Hepatocyte (in vitro differentiated cells): ENCODE results near the gene AUTS2. TPM values are rescaled to one million over a fixed set of nuclear protein-coding genes. Genes with fewer than 3 reads are reported as not detected.

Experiments
- DNase-seq: peaks from one replicate; pipeline ENCODE4 v3.0.0-alpha.2; 2016; ENCODE audit warnings: low spot score
- H2AFZ ChIP-seq: fragments of 200-600 bp; sonication (generic); 2 replicates; pipeline ENCODE4 v1.6.0; 2016; ENCODE audit warnings: antibody characterized with exemption, mild to moderate bottlenecking
- H3K27ac ChIP-seq: fragments of 200-600 bp; sonication (generic); 2 replicates; pipeline ENCODE4 v1.5.1; 2016; ENCODE audit warnings: mild to moderate bottlenecking
- H3K27me3 ChIP-seq: fragments of 200-600 bp; sonication (generic); 2 replicates; pipeline ENCODE4 v1.6.1; 2016
- H3K36me3 ChIP-seq: fragments of 200-600 bp; sonication (generic); replicated peaks from 2 replicates; pipeline ENCODE4 v1.5.1; 2016; ENCODE audit warnings: low read depth; ENCODE audit not compliant: insufficient read depth
- H3K4me1 ChIP-seq: fragments of 200-600 bp; sonication (generic); 2 replicates; pipeline ENCODE4 v1.5.1; 2016; ENCODE audit warnings: mild to moderate bottlenecking, moderate library complexity; ENCODE audit not compliant: insufficient read depth
- H3K4me2 ChIP-seq: fragments of 200-600 bp; sonication (generic); 2 replicates; pipeline ENCODE4 v1.6.0; 2016
- H3K4me3 ChIP-seq: fragments of 200-600 bp; sonication (generic); 2 replicates; pipeline ENCODE4 v1.5.1; 2016; ENCODE audit warnings: mild to moderate bottlenecking
- H3K79me2 ChIP-seq: fragments of 200-600 bp; sonication (generic); 2 replicates; pipeline ENCODE4 v1.6.0; 2017; ENCODE audit warnings: mild to moderate bottlenecking
- H3K9me2 ChIP-seq: fragments of 200-600 bp; sonication (generic); replicated peaks from 2 replicates; pipeline ENCODE4 v1.6.0; 2017; ENCODE audit warnings: mild to moderate bottlenecking; ENCODE audit not compliant: insufficient read depth
- H3K9me3 ChIP-seq: fragments of 200-600 bp; sonication (generic); 2 replicates; pipeline ENCODE4 v1.5.1; 2016; ENCODE audit warnings: low read depth, mild to moderate bottlenecking
- H4K20me1 ChIP-seq: fragments of 200-600 bp; sonication (generic); 2 replicates; pipeline ENCODE4 v1.6.0; 2016; ENCODE audit warnings: mild to moderate bottlenecking; ENCODE audit not compliant: insufficient read depth, poor library complexity, severe bottlenecking
- EZH2 ChIP-seq: fragments of 200-600 bp; sonication (generic); IDR thresholded peaks from 2 replicates; pipeline ENCODE4 v1.6.1; 2016; ENCODE audit warnings: antibody characterized with exemption, mild to moderate bottlenecking, borderline replicate concordance
- EZH2phosphoT487 ChIP-seq: fragments of 200-600 bp; sonication (generic); IDR thresholded peaks from one replicate; pipeline ENCODE4 v1.6.1; 2018; ENCODE audit warnings: antibody characterized with exemption, mild to moderate bottlenecking, low read depth, moderate library complexity; ENCODE audit not compliant: unreplicated experiment, severe bottlenecking
- WGBS: methylation state at CpG from one replicate; pipeline ENCODE4 v1.1.6; 2016; ENCODE audit warnings: low lambda C conversion rate; ENCODE audit errors: missing lambda C conversion rate; 5-methylcytosine and 5-hydroxymethylcytosine counted together
- polyA plus RNA-seq: library from polyadenylated mRNA; unstranded; fragments of >200 nt; fragmentation: Nextera tagmentation; extraction: Ambion mirVana; gene quantifications from 2 replicates; pipeline ENCODE4 v1.2.1, GENCODE V29; 2016
- total RNA-seq: library from RNA; depleted of rRNA; stranded (reverse); fragments of >200 nt; gene quantifications from 2 replicates; pipeline ENCODE4 v1.2.3, GENCODE V29; 2014
- TF ChIP-seq, protein P1 (sequence below): fragments of 200-600 bp; sonication (generic); IDR thresholded peaks from 2 replicates; pipeline ENCODE4 v1.5.1; 2016; ENCODE audit warnings: antibody characterized with exemption, mild to moderate bottlenecking; ENCODE audit not compliant: poor library complexity

AUTS2 gene
- total and polyA plus RNA-seq, 2 experiments from 2014 or later = 34.4 to 40.9 TPM

DNA sequence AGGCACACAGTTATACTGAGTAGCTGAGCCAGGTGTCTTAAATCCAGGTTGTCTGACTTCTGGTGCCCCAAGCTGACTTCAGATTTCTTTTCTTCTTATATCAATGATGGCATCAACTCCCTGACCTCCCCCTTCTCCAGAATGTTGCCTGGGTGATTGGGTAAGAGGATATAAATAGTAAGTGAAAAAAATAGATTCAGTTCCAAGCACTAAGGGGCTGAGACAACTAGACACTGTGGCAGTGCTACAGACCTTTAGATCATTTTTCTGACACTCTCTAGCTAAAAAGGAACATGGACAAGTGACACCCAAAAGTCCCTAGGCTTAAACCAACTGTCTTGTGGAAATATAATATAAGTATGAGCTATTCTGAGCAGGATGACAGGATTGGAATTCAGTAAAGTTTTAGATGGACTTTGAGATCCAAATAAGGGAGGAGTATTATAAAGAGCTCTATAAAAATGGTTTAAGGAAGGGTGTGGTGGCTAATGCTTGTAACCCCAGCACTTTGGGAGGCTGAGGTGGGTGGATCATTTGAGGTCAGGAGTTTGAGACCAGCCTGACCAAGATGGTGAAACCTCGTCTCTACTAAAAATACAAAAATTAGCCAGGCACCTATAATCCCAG lies 944.6 kb downstream of the AUTS2 start:
- Histone ChIP-seq H3K9me3 (no peaks in the 10 kb centered on the region), H2AFZ (no peak overlapping the region), H3K9me2 (no peaks in the 10 kb centered on the region), H3K4me1 (no peaks in the 10 kb centered on the region), H3K4me3 (no peak overlapping the region), H3K4me2 (no peak overlapping the region), H3K27me3 (no peaks in the 10 kb centered on the region), H3K79me2 (no peaks in the 10 kb centered on the region), H4K20me1 (no peaks in the 10 kb centered on the region), H3K27ac (no peak overlapping the region), H3K36me3 (no peaks in the 10 kb centered on the region)
- no peak for DNase-seq
- TF ChIP-seq EZH2phosphoT487 = no peak
- TF ChIP-seq, protein P1, sequence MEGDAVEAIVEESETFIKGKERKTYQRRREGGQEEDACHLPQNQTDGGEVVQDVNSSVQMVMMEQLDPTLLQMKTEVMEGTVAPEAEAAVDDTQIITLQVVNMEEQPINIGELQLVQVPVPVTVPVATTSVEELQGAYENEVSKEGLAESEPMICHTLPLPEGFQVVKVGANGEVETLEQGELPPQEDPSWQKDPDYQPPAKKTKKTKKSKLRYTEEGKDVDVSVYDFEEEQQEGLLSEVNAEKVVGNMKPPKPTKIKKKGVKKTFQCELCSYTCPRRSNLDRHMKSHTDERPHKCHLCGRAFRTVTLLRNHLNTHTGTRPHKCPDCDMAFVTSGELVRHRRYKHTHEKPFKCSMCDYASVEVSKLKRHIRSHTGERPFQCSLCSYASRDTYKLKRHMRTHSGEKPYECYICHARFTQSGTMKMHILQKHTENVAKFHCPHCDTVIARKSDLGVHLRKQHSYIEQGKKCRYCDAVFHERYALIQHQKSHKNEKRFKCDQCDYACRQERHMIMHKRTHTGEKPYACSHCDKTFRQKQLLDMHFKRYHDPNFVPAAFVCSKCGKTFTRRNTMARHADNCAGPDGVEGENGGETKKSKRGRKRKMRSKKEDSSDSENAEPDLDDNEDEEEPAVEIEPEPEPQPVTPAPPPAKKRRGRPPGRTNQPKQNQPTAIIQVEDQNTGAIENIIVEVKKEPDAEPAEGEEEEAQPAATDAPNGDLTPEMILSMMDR = no peak
- 100% methylated on average over 1 of the region's 1 CpG for WGBS

DNA sequence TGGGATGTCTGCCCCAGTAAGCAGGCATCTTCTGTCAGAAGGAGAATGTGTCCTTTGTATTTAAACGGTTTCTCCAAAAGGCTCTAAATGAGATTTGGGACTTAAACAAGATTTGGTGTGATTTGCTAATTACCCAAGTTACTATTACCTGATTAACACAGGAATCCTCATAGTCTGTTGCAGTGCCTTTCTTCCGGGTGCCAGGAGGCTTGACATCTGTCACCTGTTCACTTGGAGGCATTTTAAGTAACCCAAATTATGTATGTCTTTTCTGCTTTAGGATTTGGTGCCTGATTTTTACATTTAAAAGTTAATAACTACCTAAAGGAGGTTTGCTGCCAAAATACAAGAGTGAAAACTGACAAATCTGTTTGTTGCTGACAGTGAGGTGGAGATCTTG lies 945.7 kb downstream of the AUTS2 start:
- Histone ChIP-seq H3K9me3 (no peaks in the 10 kb centered on the region), H3K4me1 (no peaks in the 10 kb centered on the region), H3K36me3 (no peaks in the 10 kb centered on the region), H3K4me3 (no peak overlapping the region), H4K20me1 (no peaks in the 10 kb centered on the region), H2AFZ (no peak overlapping the region), H3K4me2 (no peak overlapping the region), H3K27ac (no peak overlapping the region), H3K9me2 (no peaks in the 10 kb centered on the region), H3K27me3 (no peaks in the 10 kb centered on the region), H3K79me2 (no peaks in the 10 kb centered on the region)
- 89% methylated on average over 2 of the region's 2 CpGs for WGBS
- DNase-seq = no peak
- TF ChIP-seq EZH2 = no peak
- TF ChIP-seq, protein P1 = no peak
- no peak for TF ChIP-seq EZH2phosphoT487

DNA sequence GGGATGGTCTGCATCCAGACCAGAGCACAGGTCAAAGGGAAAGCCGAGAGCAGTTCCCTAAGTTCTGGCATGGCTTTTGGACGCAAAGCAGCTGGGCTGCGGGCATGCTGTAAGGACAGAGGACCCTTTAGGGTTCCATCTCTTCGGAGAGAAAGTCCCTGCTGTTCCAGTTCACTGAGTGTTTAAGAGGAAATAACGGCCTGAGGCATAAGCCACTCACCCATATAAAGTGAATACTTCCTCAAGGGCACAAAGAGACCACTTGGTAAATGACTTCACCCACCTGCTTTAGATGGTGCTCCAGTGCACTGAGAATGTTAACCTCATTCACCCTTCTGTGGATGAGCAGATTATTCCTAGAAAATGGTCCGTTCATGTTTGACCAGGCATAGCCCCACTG lies 946.9 kb downstream of the AUTS2 start:
- TF ChIP-seq, protein P1 = no peak
- TF ChIP-seq EZH2phosphoT487 = no peak
- no peak for TF ChIP-seq EZH2
- Histone ChIP-seq H3K4me1 (no peaks in the 10 kb centered on the region), H2AFZ (no peak overlapping the region), H3K79me2 (no peaks in the 10 kb centered on the region), H3K27me3 (no peaks in the 10 kb centered on the region), H4K20me1 (no peaks in the 10 kb centered on the region), H3K9me2 (no peaks in the 10 kb centered on the region), H3K4me2 (no peak overlapping the region), H3K9me3 (no peaks in the 10 kb centered on the region), H3K4me3 (no peak overlapping the region), H3K36me3 (no peaks in the 10 kb centered on the region), H3K27ac (no peak overlapping the region)
- WGBS = 87% methylated on average over 6 of the region's 6 CpGs
- no peak for DNase-seq
